C4-2B (cell line): ENCODE data around the gene PPWD1.
"Not testable (repeated sequence)": the region's sequence is repeated elsewhere in the genome, so short reads cannot be mapped to it uniquely, and the experiment has no call there.

ENCODE experiments used
- H3K27ac ChIP-seq: fragments of 450-650 bp; 2 replicates; pipeline ENCODE4 v1.5.1; 2017
- ZFX ChIP-seq: fragments of 450-650 bp; IDR thresholded peaks from 2 replicates; pipeline ENCODE4 v1.6.1; 2017
- TF ChIP-seq, protein P1 (sequence below): fragments of 450-650 bp; conservative IDR thresholded peaks from 2 replicates; pipeline ENCODE4 v1.5.1; 2017; ENCODE audit warnings: mild to moderate bottlenecking

PPWD1 gene

DNA sequence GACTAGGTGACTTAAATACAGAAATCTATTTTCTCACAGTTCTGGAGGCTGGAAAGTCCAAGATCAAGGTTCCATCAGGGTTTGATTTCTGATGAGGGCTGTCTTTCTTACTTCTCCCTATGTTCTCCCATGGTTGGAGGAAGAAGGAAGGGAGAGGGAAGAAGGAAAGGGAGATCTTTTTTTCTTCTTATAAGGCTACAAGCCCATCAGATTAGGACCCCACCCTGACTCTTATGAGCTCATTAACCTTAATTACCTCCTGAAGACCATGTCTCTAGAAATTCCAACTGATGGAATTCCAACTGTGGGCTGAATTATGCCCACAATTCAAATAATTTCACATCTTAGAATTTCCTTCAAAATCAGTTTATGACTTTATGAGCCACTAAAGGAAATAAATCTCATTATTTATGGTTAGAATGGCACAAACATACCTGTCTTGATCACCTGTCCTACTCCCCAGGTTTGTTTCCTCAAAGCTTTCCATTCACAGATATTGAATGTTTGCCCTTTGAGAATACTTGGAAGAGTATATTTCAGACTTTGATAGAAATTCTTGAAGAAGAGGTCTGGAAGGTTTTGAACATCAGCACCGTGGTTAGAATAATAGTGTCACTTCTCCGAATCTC lies 7.6 kb downstream of the PPWD1 start:
- TF ChIP-seq ZFX, result no peak
- TF ChIP-seq, protein P1, sequence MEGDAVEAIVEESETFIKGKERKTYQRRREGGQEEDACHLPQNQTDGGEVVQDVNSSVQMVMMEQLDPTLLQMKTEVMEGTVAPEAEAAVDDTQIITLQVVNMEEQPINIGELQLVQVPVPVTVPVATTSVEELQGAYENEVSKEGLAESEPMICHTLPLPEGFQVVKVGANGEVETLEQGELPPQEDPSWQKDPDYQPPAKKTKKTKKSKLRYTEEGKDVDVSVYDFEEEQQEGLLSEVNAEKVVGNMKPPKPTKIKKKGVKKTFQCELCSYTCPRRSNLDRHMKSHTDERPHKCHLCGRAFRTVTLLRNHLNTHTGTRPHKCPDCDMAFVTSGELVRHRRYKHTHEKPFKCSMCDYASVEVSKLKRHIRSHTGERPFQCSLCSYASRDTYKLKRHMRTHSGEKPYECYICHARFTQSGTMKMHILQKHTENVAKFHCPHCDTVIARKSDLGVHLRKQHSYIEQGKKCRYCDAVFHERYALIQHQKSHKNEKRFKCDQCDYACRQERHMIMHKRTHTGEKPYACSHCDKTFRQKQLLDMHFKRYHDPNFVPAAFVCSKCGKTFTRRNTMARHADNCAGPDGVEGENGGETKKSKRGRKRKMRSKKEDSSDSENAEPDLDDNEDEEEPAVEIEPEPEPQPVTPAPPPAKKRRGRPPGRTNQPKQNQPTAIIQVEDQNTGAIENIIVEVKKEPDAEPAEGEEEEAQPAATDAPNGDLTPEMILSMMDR, result no peak
- no peak overlapping the region for H3K27ac ChIP-seq

DNA sequence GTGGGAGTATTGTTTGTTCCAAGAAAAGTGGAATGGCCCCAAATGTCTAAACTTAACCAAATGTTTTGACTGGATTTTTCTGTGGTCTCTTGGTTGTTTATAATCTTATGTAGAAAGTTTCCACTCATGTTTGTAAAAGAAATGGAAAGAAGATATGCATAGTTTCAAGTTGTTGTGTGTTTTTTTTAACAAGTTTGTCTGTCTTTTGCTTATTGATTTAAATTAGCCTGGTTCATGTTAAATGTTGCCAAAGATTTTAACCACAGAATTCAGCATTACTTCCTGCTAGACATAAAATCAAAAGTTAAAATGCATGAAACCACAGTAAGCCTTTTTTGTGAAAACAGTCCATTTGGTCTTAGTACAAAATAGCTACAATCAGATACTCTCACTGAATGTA lies 14.0 kb downstream of the PPWD1 start:
- no peak overlapping the region for H3K27ac ChIP-seq
- TF ChIP-seq ZFX, result no peak
- TF ChIP-seq, protein P1, result no peak

DNA sequence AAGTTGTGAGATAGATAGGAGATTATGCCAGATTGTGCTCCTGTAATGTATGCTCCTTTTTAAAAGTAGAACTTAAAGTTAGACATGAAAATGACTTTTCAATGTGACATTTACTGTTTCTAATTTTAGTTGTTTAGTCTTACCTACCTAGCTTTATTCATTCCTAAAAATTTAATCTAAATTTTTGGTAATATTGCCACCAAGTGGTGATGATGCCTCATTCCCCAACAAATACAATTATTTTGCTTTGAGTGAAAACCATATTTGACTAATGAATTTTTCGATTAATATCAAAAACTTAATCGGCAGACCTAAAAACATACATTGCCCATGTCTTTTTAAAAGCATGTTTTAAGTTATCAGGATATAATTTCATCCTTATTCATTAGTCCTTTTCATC lies 25.6 kb downstream of the PPWD1 start:
- TF ChIP-seq ZFX, result no peak
- TF ChIP-seq, protein P1, result peak; percentile 26

DNA sequence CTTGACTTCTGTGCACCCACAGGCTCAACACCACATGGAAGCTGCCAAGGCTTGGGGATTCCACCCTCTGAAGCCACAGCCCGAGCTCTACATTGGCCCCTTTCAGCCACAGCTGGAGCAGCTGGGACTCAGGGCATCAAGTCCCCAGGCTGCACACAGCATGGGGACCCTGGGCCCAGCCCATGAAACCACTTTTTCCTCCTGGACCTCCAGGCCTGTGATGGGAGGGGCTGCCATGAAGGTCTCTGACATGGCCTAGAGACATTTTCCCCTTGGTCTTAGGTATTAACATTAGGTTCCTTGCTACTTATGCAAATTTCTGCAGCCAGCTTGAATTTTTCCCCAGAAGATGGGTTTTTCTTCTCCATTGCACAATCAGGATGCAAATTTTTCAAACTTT lies 38.7 kb downstream of the PPWD1 start:
- H3K27ac ChIP-seq, result not testable (repeated sequence)

More for the DNA sequence above, 25.6 kb downstream of the PPWD1 start:
- no peak overlapping the region for H3K27ac ChIP-seq

DNA sequence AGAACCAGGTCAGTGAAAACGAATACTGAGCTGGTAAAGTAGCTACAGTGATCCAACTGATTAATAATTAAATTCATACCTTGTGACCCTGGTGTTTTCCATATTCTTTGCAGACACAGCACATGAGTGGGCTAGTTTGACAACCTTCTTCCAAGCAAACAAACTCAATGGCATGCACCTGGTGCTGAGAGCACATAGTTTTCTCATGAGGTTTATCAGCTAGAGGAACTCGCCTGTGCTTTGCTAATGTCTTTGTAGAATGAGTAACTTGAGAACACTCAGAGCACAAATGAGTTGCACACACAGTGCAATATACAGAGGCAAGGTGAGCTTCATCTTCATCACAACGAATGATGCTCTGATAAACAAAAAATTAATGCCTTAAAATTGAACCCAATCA lies 48.4 kb downstream of the PPWD1 start:
- H3K27ac ChIP-seq, result no peak overlapping the region
- TF ChIP-seq, protein P1, result no peak

DNA sequence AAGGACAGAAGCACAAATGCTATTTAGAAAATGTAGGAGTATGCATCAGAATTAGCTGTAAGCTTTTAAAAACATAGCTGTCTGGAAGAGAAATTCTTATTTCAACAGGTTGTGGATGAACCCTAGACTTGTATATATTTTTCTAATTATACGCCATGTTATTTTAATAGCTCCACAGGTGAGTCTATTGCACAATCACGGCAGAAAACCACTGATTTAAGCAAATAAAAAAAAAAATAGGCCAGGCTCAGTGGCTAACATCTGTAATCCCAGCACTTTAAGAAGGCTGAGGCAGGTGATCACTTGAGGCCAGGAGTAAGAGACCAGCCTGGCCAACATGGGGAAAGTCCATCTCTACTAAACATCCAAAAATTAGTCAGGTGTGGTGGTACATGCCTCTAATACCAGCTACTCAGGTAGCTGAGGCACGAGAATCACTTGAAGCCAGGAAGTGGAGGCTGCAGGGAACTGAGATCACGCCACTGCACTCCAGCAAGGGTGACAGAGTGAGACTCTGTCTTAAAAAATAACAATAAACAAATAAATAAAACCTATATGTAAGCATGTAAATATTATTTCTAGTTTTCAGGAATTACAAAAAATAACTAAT lies 49.3 kb downstream of the PPWD1 start:
- no peak overlapping the region for H3K27ac ChIP-seq

DNA sequence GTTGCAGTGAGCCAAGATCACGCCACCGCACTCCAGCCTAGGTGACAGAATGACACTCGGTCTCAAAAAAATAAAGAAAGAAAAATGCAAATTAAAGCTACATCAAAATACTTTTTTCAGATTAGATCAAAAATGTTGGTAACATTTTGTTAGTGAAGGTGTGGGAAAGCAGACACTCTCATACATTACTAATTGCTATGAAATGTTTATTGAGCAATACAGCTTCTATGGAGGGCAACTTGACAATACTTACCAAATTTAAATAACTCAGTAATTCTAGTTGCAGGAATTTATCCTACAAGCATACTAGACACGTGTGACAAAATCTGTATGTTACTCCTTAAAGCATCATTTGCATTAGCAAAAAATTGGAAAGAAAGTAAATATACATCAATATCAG lies 56.9 kb downstream of the PPWD1 start:
- H3K27ac ChIP-seq, result no peak overlapping the region
- TF ChIP-seq, protein P1, result no peak
- TF ChIP-seq ZFX, result no peak

More for the DNA sequence above, 49.3 kb downstream of the PPWD1 start:
- TF ChIP-seq, protein P1, result no peak
- TF ChIP-seq ZFX, result no peak

DNA sequence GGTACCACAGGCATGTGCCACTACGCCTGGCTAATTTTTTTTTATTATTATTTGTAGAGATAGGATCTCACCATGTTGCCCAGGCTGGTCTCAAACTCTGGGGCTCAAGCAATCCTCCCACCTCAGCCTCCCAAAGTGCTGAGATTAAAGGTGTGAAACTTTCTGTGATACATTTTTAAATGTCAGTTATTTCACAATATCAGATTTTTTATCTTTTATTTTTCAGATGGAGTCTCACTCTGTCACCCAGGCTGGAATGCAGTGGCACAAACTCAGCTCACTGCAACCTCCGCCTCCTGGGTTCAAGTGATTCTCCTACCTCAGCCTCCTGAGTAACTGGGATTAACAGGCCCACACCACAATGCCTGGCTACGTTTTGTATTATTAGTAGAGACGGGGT lies 58.9 kb downstream of the PPWD1 start:
- not testable (repeated sequence) for H3K27ac ChIP-seq
